ENCODE data around the gene FGF22. TPM values are rescaled to one million over a fixed set of nuclear protein-coding genes. Genes with fewer than 3 reads are reported as not detected.

The FGF22 gene
- total RNA-seq, 2 donors from 2014 or later, result 0.27 to 0.56 TPM

DNA sequence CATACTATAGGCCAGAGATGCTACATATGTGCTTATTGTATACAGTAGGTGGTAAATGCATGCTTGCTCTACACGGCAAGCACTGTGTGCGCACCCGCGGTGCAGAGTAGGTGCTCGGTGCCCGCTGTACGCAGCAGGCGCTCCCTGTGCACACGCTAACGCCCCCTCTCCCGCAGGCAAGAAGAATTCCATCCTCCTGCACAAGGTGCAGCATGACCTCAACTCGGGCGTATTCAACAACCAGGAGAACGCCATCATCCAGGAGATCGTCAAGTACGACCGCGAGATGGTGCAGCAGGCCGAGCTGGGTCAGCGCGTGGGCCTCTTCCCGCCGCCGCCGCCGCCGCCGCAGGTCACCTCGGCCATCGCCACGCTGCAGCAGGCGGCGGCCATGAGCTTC is 24.1 kb upstream of the FGF22 start:
- DNase-seq (ENCODE audit: low spot score) (no peak), ATAC-seq (ENCODE audit: insufficient number of reproducible peaks, low FRiP score, low read depth) (no peak)
- no peak overlapping the region for H3K4me3 ChIP-seq
- TF ChIP-seq, protein P1, sequence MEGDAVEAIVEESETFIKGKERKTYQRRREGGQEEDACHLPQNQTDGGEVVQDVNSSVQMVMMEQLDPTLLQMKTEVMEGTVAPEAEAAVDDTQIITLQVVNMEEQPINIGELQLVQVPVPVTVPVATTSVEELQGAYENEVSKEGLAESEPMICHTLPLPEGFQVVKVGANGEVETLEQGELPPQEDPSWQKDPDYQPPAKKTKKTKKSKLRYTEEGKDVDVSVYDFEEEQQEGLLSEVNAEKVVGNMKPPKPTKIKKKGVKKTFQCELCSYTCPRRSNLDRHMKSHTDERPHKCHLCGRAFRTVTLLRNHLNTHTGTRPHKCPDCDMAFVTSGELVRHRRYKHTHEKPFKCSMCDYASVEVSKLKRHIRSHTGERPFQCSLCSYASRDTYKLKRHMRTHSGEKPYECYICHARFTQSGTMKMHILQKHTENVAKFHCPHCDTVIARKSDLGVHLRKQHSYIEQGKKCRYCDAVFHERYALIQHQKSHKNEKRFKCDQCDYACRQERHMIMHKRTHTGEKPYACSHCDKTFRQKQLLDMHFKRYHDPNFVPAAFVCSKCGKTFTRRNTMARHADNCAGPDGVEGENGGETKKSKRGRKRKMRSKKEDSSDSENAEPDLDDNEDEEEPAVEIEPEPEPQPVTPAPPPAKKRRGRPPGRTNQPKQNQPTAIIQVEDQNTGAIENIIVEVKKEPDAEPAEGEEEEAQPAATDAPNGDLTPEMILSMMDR (IDR thresholded peaks at IDR 0.05), result no peak
- H3K27me3 ChIP-seq (replicated peaks; ENCODE audit: insufficient read depth), result no peaks in the 10 kb centered on the region
- H3K36me3 ChIP-seq, result peaks cover 26% of the 10 kb centered on the region
- H3K9me3 ChIP-seq, result no peaks in the 10 kb centered on the region
- no peak overlapping the region for H3K27ac ChIP-seq
- no peaks in the 10 kb centered on the region for H3K4me1 ChIP-seq (ENCODE audit: control insufficient read depth in 1 of 2, low read depth in 2 of 2)

DNA sequence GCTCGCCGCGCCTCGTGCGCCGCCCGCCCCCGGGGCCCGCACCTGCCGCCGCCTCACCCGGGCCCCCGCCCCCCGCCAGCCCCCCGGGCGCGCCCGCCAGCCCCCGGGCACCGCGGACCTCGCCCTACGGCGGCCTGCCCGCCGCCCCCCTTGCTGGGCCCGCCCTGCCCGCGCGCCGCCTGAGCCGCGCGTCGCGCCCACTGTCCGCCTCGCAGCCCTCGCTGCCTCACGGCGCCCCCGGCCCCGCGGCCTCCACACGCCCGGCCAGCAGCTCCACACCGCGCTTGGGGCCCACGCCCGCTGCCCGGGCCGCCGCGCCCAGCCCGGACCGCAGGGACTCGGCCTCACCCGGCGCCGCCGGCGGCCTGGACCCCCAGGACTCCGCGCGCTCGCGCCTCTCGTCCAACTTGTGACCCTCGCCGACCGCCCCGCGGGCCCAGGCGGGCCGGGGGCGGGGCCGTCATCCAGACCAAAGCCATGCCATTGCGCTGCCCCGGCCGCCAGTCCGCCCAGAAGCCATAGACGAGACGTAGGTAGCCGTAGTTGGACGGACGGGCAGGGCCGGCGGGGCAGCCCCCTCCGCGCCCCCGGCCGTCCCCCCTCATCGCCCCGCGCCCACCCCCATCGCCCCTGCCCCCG is 23.5 kb upstream of the FGF22 start:
- H3K4me1 ChIP-seq (ENCODE audit: control insufficient read depth in 1 of 2, low read depth in 2 of 2), result no peaks in the 10 kb centered on the region
- H3K4me3 ChIP-seq, result no peak overlapping the region
- H3K27me3 ChIP-seq (replicated peaks; ENCODE audit: insufficient read depth), result no peaks in the 10 kb centered on the region
- H3K27ac ChIP-seq, result no peak overlapping the region
- DNase-seq (ENCODE audit: low spot score) (no peak), ATAC-seq (ENCODE audit: insufficient number of reproducible peaks, low FRiP score, low read depth) (no peak)
- no peaks in the 10 kb centered on the region for H3K9me3 ChIP-seq
- TF ChIP-seq, protein P1 (IDR thresholded peaks at IDR 0.05), result no peak
- peaks cover 26% of the 10 kb centered on the region for H3K36me3 ChIP-seq

DNA sequence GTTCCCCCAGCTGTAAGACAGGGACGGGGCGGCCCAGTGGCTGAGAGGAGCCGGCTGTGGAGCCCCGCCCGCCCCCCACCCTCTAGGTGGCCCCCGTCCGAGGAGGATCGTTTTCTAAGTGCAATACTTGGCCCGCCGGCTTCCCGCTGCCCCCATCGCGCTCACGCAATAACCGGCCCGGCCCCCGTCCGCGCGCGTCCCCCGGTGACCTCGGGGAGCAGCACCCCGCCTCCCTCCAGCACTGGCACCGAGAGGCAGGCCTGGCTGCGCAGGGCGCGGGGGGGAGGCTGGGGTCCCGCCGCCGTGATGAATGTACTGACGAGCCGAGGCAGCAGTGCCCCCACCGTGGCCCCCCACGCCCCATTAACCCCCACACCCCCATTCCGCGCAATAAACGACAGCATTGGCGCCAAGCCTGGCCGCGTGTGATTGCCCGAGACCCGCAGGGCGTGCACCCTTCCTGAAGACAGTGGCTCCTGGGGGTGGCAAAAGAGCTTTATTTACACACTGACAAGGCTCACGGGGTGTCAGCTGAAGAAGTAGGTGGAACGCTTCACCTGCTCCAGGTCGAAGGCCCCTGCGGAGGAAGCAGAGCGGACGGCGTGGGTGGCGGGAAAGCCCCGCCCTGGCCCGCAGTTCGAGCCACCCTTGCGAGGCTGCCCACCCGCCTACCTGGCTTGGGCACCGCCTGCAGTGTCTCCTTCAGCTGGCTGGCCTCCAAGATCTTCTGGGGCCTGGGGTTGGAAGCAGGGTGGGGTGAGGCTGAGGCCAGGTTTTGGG is 22.7 kb upstream of the FGF22 start:
- H3K27me3 ChIP-seq (replicated peaks; ENCODE audit: insufficient read depth), result no peaks in the 10 kb centered on the region
- H3K27ac ChIP-seq, result no peak overlapping the region
- no peaks in the 10 kb centered on the region for H3K4me1 ChIP-seq (ENCODE audit: control insufficient read depth in 1 of 2, low read depth in 2 of 2)
- TF ChIP-seq, protein P1 (IDR thresholded peaks at IDR 0.05), result no peak
- H3K4me3 ChIP-seq, result no peak overlapping the region
- DNase-seq (ENCODE audit: low spot score), result no peak
- peaks cover 30% of the 10 kb centered on the region for H3K36me3 ChIP-seq
- H3K9me3 ChIP-seq, result no peaks in the 10 kb centered on the region
- no peak for ATAC-seq (ENCODE audit: insufficient number of reproducible peaks, low FRiP score, low read depth)

DNA sequence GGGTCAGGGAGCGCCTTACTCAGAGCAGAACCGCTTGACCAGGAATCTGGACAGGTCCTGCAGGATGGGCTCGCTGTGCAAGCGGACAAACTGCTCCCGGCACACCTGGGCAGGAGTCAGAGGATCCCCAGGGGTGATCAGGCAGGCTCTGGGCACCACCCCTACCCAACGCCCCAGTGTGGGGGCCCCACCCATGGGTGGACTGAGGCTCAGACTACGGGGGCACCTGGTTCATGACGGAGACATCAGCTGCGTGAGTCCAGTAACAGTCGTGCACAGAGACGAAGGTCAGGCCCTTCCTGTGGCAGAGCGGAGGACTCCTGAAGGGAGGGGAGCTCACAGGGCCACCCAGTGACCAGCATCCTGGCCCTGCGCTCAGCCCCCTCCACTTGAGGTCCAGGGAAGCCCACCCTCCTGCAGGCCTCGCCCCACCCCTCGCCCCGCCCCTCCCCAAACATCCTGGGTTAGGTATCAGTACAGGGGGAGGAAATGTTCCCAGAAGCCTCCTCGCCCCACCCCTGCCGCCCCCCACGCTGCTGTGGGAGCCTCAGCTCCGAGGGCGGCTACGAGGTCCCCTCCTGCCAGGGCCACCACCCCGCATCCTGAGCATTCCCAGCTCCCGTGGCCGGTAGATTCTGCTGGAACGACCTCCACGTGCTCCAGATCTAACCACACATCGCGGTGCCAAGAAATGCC is 22.0 kb upstream of the FGF22 start:
- no peaks in the 10 kb centered on the region for H3K9me3 ChIP-seq

More for the DNA sequence above, 22.0 kb upstream of the FGF22 start:
- H3K27ac ChIP-seq, result no peak overlapping the region
- H3K4me3 ChIP-seq, result no peak overlapping the region
- TF ChIP-seq, protein P1 (IDR thresholded peaks at IDR 0.05), result no peak
- no peaks in the 10 kb centered on the region for H3K27me3 ChIP-seq (replicated peaks; ENCODE audit: insufficient read depth)
- DNase-seq (ENCODE audit: low spot score) (no peak), ATAC-seq (ENCODE audit: insufficient number of reproducible peaks, low FRiP score, low read depth) (no peak)
- no peaks in the 10 kb centered on the region for H3K4me1 ChIP-seq (ENCODE audit: control insufficient read depth in 1 of 2, low read depth in 2 of 2)
- H3K36me3 ChIP-seq, result peaks cover 35% of the 10 kb centered on the region
